OCI-M1 (cell line): ENCODE data around the gene EFNA2.
"Not testable (repeated sequence)": the region's sequence is repeated elsewhere in the genome, so short reads cannot be mapped to it uniquely, and the experiment has no call there.

Experiments
- DNase-seq: peaks from one replicate; lab custom pipeline; 2025; lab: John Stamatoyannopoulos, UW

EFNA2 gene

DNA sequence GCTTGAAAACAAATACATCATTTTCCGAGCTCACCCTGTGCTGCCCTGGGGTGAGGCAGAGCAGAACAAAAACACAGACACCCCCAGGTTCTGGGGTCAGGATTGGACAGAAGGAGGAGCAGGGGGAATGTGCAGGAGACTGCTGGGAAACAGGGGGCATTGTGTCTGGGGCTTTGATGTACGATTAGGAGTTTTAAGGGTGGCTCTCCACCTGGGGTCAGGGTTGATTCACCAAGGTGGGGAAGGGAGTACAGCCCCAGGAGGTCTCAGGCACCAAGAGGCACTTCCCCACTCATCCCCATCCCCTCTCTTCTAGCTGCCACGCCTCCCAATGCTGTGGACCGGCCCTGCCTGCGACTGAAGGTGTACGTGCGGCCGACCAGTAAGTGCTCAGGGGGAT, 12.6 kb downstream of the EFNA2 start:
- no peak for DNase-seq

DNA sequence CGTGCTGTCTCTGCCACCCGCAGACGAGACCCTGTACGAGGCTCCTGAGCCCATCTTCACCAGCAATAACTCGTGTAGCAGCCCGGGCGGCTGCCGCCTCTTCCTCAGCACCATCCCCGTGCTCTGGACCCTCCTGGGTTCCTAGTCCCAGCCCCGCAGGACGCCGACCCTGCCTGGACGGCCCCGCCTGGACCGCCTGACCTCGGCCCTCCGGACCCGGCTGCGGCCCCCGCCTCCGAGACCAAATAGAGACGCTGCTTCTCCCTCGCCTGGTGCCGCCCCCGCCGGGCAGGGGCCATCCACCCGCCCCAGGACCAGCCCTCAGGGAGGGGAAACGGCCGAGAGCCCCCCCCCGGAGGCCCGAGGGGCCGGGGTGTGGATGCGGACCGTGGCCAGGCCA, 14.1 kb downstream of the EFNA2 start:
- no peak for DNase-seq

DNA sequence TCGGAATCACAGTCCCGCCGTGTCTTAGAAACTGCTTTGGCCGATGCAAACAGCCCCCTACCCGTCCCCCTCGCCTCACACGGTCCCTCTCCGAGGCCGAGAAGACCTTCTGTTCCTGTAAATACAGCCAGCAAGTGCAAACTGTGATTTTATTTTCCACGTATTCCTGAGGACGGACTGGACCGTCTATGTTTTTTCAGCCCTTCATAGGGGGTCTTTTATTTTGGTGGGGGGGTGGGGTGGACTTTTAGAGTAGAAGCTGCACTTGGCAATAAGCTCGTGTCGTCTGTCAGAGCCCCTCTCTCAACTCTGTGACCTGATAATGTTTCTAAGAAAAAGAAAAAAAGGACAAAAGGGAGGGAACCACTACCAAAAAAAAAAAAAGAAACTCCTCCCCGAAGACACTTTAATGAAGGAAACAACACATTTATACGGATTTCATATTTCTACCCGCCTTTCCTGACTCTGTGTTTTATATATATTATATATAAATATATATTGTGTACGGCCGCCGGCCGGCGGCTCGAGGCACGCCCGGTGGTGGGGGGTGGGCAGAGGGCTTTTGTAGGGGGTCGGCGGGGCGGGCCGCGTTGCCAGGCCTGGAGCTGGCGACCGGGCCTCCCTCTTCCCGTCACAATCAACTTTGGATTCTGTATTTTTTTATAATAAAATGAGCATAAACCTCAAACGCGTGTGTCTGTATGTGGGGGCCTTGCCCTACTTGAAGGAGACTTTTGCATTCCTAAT, 15.2 kb downstream of the EFNA2 start:
- DNase-seq = no peak

GRCh38 chr19:1302533-1303239, 17.0 kb downstream of the EFNA2 start:
- no peak for DNase-seq

GRCh38 chr19:1304197-1304924, 18.7 kb downstream of the EFNA2 start:
- no peak for DNase-seq

- DNase-seq = not testable (repeated sequence)
Observed at GRCh38 chr19:1305354-1305753, 19.7 kb downstream of the EFNA2 start.

DNA sequence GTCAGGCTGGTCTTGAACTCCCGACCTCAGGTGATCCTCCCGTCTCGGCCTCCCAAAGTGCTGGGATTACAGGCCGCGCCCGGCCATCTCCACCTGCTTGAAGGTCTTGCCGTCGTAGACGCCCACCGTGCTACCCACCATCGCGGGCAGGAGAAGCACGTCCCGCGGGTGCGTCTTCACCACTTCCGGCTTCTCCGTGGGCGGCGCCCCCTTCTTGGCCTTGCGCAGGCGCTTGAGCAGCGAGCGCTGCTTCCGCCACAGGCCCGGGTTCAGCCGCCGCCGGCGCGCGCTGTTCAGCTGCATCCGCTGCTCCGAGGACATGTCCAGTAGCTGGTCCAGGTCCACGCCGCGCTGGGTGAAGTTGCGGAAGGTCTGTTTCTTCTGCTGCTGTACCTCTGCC, 21.6 kb downstream of the EFNA2 start:
- DNase-seq = no peak

- DNase-seq = no peak
Observed at GRCh38 chr19:1307755-1308303, 22.2 kb downstream of the EFNA2 start.

- DNase-seq = no peak
Observed at GRCh38 chr19:1308718-1309117, 23.0 kb downstream of the EFNA2 start.

- DNase-seq = no peak
Observed at GRCh38 chr19:1309977-1310852, 24.5 kb downstream of the EFNA2 start.

DNA sequence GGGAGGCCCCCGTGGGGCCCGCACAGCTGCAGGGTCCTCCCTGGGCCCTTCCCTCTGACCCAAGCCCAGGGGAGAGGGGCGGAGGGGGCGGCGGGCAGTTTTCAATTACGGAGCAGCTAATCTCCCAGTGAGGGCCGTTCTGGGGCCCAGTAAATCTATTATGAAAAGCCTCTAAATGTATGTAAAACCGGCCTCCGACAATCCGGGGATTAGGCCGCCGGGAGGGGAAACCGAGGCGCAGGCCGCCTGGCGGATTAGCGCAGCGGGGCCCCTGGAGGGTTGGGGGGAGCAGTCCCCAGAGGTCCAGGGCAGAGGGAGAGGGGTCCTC, 25.1 kb downstream of the EFNA2 start:
- no peak for DNase-seq

GRCh38 chr19:1311543-1312091, 25.9 kb downstream of the EFNA2 start:
- no peak for DNase-seq

GRCh38 chr19:1312767-1313694, 27.4 kb downstream of the EFNA2 start:
- DNase-seq = no peak

DNA sequence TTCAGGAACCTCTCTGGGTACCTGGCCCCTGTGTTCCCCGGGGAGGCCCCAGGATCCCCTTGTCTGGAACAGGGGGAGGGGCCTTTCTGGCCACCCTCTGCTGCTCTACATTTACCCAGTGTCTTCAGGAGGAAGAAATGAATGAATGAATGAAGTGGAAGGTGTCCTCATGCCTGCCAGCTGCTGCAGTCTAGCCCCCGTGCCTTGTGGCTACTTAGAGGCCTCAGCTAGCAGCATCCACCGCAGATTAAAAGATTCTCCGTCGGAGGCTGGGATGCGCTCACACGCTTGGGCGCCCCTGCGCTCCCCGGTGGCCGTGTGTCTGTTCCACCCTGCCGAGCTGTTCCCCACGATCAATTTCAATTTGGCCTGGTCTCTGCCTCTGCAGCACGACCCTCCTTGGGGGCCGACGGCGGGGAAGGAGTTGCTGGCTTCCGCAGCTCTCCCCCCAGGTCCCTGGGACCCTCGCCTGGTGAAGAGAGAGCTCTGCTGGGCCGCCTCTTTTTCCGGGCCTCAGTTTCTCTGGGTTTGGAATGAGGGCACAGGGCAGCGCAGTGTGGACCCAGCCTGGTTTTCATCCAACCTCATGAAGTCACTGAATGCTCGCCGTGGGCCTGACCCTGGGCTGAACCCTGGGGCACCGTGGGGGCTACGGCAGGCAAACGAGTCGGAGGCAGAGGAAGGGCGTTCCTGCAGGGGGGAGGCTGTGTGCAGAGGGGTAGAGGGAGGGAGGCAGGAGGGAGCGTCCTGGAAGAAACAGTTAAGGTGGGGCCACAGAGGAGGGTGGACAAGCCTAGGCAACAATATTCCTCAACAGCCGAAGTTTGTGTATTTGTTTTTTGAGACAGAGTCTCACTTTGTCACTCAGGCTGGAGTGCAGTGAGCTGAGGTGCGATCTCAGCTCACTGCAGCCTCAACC, 28.3 kb downstream of the EFNA2 start:
- DNase-seq = no peak

GRCh38 chr19:1315470-1316166, 29.9 kb downstream of the EFNA2 start:
- DNase-seq = peak; percentile 50

GRCh38 chr19:1316466-1316865, 30.8 kb downstream of the EFNA2 start:
- DNase-seq = no peak

GRCh38 chr19:1317274-1318003, 31.8 kb downstream of the EFNA2 start:
- DNase-seq = no peak
